Astrocyte of the hippocampus (primary cell): ENCODE results near the gene CD302.
"Not testable (repeated sequence)": the region's sequence is repeated elsewhere in the genome, so short reads cannot be mapped to it uniquely, and the experiment has no call there.

Experiments
- DNase-seq: peaks from one replicate; pipeline ENCODE4 v3.0.0; 2011; ENCODE audit warnings: low read depth, low spot score

The CD302 gene

DNA sequence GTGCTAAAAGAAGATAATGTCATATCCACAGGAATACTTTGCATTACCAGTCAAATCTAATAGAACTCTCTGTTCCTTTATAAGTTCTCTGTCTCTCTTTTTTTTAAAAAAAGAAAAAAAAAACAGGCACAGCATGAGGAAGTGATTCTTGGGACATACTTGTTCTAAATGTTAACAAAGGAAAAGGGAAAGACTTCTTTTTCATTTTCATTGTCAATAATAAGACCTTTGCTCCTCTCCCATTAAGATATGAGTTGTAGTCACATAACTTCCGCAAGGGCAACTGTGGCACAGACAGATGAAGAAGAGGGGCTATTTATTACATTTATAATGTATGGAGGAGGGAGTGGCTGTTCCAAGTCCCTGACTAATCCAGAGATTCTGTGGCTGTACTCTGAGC, 4.7 kb downstream of the CD302 start:
- DNase-seq = no peak

DNA sequence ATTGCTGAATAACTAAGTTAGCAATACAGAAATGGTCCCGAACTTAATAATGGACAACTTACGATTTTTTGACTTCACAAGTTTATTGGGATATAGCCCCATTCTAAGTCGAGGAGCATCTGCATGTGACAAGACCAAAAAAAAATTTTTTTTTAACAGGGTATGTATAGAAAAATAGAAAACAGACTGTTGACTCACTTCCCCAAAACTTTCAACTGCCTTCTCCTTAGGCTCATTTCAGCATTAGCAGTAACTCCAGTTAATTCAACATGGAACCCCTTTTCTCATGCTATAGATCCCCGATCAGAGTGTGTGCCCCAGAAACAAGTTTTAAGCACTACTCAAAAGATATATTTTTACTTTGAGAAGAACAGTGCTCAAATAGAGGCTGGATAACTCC, 5.4 kb downstream of the CD302 start:
- no peak for DNase-seq

DNA sequence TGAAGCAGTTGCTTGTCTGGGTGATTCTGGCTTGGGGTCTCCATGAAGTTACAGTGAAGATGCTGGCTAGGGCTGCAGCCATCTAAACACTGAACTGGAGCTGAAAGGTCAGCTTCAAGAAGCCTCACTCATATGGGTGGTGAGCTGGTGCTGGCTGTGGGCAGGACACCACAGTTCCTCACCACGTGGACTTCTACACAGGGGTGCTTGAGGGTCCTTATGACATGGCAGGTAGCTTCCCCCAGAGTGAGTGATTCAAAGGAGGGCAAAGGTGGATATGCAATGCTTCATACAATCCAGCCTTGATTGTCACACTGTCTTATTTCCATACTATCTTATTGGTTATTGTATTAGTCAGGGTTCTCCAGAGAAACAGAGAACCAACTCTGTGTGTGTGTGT, 6.0 kb downstream of the CD302 start:
- DNase-seq = no peak

DNA sequence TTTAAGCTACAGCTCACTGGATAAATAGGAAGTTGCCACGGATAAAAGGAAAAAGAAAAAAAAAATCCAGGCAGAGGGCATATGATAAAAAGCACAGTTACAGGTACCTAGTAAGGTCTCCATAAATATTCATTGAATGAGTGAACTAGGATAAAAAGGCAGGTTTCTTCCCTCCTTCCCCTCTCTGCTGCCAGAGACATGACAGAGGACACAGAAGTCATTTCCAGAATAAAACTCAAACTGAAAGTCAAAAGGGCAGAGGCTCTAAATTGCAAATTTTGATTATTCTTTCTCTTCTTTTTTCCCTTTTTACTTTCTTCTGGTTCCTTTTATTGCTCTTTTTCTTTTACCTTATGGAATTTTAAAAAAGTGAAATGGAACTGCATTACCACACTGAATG, 7.7 kb downstream of the CD302 start:
- no peak for DNase-seq

DNA sequence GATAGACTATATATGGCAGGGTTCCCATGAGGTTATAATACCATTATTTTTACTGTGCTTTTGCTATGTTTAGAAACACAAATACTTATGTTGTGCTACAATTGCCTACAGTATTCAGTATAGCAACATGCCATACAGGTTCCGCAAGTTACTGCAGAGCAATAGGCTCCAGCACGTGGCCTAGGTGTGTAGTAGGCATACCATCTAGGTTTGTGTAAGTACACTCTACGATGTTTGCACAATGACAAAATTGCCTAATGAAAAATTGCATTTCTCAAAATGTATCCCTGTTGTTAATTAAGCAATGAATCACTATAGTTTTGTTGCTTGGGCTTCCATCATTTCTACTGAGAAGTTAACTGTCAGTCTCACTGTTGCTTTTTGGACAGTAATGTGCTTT, 9.8 kb downstream of the CD302 start:
- no peak for DNase-seq

DNA sequence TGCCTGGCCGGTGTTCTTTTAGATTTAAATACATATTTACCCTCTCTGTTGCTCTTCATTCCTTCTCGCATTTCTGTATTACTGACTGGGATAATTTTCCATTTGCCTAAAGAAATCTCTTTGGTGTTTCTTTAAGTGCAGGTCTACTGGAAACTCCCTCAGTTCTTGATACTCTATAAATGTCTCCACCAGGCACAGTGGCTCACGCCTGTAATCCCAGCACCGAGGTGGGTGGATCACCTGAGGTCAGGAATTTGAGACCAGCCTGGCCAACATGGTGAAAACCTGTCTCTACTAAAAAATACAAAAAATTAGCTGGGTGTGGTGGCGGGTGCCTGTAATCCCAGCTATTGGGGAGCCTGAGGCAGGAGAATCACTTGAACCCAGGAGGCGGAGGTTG, 10.4 kb downstream of the CD302 start:
- DNase-seq = not testable (repeated sequence)

DNA sequence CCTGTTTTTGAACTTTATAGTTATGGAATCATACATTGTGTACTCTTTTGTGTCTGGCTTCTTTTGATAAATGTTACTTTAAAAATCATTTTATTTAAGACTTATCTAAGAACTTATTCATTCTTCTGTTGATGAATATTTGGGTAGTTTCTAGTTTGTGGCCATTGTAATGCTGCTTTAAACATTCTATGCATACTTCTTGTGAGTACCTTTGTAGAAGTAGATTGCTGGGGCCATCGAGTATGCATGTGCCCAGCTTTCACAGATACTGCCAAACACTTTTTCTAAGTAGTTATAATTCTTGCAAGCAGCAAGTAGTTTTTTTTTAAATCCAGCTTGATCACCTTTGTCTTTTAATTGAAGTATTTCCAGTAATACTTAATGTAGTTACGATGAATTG, 11.1 kb downstream of the CD302 start:
- no peak for DNase-seq

DNA sequence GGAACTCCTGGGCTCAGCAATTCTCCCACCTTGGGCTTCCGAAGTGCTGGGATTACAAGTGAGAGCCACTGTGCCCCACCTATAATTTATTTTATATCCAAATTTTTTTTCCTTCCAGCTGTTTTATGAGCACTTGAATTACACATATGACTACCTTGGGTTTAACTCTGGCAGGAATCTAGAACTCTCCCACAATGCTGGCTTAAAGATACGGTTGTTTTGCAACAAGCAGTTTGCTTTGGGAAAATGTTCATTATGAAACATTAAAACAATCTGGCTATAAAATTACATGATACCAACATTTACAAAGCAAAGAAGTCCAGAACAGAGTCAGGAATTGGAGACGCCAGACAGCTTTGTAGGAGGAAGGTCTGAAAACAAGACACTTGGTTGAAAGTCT, 12.8 kb downstream of the CD302 start:
- no peak for DNase-seq

DNA sequence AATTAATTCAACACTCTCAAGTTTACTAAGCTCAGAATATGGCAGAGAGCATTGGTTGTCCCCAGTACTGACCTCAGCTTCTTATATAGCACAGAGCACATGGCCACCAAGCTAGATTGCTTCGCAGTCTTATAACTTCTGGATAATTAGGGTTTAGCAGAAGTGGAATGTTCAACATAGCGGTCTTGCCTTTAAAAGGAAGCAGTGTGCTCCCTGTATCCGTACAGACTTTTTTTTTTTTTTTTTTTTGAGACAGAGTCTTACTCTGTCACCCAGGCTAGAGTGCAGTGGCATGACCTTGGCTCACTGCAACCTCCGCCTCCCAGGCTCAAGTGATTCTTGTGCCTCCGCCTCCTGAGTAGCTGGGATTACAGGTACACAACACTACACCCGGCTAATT, 13.3 kb downstream of the CD302 start:
- DNase-seq = not testable (repeated sequence)

DNA sequence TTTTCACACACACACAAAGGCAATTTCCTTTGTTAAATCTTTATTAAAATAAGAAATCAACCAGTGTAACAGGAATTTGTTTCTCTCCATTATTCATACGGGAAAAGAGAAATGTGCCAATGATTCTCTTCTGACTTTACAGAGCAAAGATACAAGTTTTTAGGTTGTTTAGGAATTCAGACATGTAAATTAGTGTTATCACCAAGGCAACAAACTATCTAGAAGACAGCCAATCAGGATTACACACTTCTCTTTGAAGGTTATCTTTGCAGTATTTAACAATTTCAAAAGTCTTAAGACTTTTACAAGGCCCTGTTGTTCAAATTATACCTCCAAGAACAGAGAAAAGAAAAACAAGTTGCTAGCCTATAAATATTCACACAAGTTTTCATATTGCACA, 14.5 kb downstream of the CD302 start:
- no peak for DNase-seq

DNA sequence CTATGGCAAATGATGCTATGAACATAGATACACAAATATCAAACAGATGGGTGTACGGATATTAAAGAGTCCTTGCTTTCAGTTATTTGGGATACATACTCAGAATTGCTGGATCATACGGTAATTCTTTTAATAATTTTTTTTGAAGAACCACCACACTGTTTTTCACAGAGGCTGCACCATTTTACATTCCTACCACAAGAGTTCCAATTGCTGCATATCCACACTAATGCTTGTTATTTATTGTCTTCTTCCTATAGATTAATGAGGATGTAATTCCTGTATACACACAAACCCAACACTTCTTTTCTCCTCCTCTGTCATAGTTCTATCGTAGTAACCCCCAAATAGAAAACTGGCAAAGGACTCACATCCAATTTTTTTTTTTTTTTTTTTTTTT, 21.7 kb downstream of the CD302 start:
- DNase-seq = no peak

DNA sequence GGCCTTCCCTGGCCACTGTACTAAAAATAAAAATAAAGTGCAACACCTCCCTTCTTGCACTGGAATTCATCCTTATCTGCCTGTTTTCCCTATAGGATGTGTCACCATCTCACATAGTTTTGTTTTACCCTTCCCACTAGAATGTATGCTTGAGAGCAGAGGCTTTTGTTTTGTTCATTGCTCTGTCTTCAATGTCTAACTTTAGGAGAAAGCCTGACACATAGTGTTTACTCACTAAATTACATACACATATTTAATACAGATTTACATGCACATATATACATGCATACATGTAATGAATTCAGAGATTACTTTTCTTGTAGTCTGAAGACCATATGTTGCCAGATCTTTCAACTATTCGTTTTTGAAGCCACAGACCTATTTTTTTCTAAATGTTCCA, 23.0 kb downstream of the CD302 start:
- no peak for DNase-seq

DNA sequence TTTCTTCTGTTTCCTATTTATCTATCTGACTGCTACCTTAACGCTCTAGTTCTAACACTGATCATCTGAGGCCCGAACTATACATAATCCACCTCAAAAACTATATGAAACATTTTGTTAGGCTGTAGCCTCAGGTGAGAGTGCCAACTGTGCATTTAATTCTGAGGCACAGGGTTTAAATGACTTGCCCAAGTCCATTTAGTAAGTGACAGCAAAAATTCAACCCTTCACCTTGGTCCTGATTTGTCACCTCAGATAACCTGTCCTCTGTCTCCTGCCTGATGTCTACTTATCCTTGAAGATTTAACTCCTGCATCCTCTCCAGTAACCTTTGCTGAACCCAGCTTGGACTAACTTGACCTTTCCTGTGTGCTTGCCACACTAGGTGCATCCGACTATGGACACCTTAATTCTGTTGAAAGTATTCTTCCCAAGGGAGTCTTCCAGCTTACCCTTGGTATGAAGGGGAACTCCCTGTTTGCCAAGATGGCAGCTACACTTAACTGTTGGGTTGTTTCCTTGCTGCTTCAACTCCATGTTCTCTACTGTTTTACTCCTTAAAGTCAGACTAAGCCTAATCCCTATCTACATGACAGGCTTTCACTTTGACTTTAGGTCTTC, 23.5 kb downstream of the CD302 start:
- DNase-seq = no peak

DNA sequence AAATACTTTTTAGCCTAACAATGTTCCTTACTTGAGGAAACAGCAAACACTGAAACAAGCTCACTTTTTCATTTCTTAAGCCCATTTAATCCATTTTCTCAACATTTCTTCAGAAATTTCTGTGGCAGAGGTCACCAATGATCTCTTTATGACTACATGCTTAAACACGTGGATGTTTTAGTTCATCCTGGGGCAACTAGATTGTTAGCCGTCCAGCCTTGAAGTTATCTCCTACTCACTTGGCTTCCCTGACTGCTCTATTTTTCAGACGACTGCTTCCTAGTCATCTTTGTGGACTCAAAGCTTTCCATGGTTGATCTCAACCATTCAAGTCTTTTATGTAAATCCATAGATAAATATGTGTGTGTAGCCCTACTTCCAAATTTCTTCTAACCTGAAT, 24.1 kb downstream of the CD302 start:
- DNase-seq = no peak

DNA sequence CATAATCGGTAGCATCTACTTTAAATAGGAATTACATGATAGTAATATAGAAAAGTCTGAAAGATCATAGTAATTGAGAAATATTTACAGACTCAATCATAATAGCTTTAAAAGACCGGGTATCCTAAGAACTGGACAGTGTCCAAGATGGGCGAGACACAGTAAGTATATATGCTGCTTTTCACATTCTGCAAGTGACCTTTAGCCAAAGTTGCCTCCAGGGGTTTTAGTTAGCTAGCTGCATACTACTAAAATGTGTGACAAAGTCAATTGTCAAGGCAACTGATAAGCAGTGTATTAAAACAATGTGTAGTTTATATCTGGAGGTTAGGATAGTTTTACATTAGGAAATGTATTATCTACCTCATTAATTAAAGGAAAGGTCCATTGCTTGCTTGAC, 24.6 kb downstream of the CD302 start:
- DNase-seq = no peak

DNA sequence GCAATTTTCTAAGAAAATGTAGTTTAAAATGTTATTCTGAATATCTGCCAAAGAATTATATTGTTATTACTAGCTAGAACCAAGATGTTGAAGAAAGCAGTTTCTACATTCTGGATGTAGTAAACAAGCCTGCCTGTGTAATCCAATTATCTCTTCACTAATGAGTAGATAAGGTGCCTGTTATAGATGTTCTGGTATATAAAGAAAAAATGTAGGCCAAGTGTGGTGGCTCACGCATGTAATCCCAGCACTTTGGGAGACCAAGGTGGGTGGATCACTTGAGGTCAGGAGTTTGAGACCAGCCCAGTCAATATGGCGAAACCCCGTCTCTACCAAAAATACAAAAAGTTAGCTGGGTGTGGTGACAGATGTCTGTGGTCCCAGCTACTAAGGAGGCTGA, 28.9 kb downstream of the CD302 start:
- DNase-seq = no peak

DNA sequence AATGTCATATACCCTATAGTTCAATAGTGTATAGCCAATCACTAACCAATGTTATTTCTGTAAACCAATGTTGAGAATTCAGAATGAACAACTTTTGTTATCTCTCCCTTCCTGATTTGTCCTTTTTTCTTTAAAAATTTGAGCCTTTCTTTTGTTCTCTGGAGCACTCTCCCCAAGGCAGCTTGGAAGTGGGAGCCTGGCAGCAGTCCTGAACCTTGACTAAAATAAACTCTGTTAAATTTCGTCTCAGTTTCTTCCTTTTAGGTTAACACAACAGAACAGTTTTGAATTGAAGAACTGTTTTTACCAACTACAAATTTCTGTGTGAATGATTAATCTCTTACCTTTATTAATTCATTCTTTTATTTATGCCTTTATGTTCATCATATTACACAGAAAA, 35.9 kb downstream of the CD302 start:
- no peak for DNase-seq

DNA sequence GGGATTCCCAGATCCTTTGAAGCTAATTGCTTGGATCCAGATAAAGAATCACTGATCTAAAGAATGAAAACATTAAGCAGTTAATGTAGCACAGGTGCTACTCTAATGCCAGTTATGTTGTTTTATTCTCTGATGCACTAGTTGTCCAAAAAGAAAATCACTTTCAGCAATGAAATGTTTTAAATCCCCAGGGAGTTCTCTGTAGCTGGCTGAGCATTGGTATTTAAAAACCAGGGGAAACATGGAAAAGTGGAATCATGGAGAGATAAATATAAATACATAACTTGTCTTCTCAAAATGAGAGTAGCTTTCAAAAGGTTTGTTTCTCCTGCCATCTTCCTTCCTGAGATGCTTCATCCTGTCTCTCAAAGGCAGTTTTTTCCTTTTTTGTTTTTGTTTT, 37.7 kb downstream of the CD302 start:
- DNase-seq = no peak

DNA sequence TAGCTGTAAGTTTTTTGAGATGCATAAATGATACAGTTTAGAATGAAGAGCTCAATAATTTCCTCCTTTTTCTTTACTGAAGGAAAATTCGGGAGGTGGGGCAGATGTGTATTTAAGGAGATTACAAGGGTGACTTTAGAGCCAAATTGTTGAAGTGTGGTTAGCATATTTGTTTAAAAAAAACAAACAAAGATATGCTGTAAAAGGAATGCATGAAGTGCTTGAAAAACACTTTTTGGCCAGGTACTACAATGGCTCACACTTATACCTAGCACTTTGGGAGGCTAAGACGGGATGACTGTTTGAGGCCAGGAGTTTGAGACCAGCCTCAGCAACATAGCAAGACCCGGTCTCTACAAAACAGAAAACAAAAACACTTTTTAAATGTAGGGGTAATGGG, 38.4 kb downstream of the CD302 start:
- DNase-seq = peak; percentile 48

DNA sequence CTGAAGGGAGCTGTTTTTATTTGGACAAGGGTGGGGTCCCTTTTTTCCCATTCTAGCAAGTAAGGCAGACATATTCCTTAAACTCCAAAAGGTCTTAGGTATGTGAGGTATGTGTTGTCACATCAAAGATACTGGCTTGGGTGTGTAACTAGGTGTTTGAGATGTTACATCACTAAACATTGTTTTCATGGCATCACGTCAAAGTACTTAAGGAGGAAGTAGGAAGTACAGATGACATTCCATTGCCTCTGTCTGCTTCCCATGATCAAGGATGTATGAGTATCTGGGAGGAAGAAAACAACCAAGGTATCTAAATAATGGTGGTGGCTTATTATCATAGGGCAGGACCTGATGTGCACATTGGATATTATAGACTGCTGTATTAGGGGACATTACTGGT, 39.3 kb downstream of the CD302 start:
- DNase-seq = peak; percentile 26

DNA sequence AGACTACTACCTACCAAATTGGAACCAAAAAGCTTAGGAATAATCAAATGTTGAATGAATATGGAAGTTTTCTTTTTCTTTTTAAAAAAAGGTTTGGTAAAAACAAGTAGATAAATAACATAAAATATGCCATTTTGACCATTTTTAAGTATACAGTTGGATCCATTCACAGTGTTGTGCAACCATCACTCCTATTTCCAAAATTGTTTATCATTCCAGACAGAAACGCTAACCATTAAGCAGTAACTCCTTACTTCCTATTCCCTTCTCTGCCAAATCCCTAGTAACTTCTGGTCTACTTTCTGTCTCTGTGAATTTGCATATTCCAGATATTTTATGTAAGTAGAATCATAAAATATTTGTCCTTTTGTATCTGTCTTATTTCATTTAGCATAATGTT, 39.8 kb downstream of the CD302 start:
- no peak for DNase-seq

DNA sequence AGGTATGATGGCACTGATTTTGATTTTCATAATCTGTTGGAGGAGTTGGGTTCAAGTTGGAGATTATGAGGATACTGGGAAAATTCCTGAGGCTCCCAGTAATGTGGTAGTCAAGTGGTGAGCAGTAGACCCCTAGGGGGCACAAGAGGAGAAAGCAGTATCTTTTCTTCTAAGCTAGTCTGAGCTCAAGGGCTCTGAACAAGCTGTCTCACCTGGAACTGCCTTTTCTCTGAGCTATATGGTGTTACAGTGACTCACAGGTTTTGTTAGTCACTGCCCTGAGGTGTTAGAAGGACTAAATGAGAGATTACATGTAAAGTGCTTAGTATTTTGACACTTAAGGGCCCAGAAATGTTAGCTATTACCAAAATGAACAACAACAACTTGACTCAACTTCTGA, 42.2 kb downstream of the CD302 start:
- DNase-seq = peak; percentile 53

DNA sequence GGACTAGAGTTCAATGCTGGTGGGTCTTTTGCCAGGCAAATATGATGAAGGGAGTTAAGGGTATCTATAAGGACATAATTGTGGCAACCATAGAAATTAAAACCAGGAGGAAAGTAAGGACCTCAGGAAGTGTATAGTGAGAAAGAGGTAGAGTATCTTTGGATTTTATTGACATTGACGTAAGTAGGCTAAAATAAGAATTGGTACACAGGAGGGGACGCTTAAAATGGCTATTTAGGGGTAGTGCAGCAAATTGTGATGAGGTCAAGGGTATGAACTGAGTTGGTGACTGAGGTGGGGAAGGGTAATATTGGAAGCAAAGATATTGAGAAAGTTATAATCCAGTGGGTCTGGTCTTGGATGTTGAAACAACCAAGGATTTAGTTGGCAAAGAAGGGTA, 43.0 kb downstream of the CD302 start:
- DNase-seq = no peak

DNA sequence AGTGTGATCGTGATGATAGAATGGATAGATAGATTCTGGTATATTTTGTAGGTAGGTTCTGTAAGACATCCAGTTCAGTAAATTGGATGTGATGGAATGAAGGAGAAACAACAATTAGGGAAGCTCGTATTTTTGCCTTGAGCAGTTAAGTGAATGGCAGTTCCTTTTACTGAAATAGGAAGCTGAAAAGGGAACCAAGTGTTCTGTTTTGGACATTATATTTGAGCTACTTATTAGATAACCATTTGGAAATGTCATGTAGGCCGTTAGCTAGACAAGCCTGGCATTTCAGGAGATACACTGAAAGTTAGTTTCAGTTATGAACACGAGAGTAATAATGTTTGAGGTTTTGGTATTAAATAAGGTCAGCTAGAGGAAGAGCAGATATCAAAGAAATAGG, 44.2 kb downstream of the CD302 start:
- no peak for DNase-seq

DNA sequence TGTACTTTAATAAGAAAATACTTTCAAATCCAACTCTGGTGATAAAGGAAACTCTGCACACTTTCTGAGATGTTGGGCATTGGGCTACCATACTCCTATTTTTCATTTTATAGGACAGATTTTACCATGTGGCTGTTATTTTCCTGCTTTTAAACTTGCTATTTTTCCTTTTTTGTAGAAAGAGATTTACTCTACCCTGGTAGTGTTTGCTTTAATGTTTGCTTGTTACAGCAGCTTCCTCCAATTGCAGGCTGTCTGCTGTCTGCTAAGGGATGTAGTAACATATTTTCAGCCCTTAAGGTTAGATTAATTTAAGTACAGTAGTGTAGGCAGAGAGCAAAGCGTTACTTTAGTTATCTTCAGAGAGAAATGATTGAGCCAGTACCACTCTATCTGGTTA, 47.1 kb downstream of the CD302 start:
- no peak for DNase-seq
